ENCODE measurements around the gene PIK3R6.
A peak's percentile ranks its signal among the peaks of the same experiment; 100 is the strongest.
"Not testable (repeated sequence)": the region's sequence is repeated elsewhere in the genome, so short reads cannot be mapped to it uniquely, and the experiment has no call there.

PIK3R6 gene

DNA sequence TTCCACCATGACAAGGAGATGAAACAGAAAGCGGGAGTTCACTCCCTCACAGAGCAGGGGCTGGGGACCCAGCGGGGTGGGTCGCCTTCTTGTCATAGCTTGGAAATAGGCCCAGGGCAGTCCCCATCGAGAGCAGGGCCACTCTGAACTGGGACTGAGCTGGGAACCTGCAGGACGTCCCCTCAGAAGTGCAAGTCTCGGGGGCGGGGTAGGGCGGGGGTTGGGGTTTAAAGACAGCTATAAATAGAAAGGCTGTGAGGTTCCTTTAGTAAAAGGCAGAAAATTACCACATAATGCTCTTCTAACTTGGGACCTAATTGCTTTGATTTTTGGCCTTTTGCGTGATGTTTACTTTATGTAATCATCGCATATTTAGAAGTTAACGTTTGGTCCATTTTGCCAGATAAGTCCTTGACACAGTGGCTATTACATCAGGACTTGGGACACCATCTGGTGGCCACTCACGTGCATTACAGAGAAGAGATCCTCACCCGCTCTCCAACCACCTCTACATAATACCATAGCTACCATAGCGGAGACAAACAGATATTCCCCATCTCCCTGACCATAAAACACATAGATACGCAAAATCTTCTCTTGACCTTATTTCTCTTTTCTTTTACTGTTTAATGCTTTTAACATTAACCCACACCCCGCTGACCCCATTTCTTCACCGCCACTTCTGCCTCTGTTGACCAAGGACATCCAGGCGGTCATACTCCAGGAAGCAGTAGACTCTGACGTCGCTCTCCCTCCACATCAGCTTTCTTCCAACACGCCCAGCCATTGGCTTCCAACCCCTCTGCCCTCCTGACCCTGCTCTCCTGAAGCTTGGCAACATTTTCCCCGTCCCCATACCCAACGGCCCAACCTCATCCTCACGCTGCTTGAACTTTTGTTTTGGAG is 27.5 kb upstream of the PIK3R6 start:
- DNase-seq (ENCODE audit: low read depth): peak; percentile 23

- DNase-seq (ENCODE audit: low read depth): no peak
Observed at GRCh38 chr17:8894202-8894671, 26.8 kb upstream of the PIK3R6 start.

DNA sequence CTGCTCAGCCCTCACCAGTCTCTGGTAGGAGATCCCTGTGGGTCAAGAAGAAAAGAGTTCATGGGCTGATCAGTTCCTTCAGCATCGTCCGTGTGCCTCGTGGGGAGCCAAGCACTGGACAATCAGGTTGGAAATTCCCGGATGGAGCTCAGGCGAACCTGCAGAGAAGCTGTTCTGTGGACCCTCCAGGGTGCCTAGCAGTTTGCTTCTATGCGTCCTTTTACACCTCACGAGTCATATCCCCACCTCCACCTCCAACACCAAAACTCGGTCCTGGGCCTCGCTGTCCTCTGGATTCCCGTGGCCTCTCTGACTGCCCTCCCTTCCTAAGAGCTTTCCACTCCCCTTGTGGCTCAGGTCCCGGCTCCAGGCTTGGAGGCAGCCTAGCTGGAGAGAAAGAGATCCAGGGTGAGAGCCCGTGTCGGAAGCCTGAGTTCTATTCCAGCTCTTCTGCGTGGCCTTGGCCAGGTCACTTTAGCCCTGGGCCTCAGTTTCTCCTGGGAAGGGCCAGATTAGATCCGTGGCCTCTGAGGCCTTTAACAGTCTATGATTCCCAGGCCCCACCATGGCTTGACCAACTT is 26.2 kb upstream of the PIK3R6 start:
- no peak for DNase-seq (ENCODE audit: low read depth)

DNA sequence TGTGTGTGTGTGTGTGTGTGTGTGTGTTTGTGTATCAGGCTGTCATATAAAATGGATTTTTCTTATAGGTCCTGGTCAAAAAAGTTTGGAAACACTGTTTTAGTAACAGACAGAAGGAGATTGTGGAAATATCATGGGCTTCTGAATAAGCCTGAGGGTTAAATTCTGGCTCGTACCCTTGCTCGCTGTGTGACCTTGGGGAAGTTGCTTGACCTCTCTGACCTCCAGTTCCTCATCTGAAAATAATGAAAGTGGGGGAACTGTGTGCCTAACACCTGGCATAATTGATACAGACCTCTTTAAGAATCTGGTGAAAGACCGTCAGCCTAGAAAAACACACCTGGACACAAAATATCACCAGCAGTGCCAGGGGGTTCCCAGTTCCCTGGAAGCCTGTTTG is 25.6 kb upstream of the PIK3R6 start:
- DNase-seq (ENCODE audit: low read depth): no peak

GRCh38 chr17:8892338-8892690 is 24.8 kb upstream of the PIK3R6 start:
- DNase-seq (ENCODE audit: low read depth): no peak

DNA sequence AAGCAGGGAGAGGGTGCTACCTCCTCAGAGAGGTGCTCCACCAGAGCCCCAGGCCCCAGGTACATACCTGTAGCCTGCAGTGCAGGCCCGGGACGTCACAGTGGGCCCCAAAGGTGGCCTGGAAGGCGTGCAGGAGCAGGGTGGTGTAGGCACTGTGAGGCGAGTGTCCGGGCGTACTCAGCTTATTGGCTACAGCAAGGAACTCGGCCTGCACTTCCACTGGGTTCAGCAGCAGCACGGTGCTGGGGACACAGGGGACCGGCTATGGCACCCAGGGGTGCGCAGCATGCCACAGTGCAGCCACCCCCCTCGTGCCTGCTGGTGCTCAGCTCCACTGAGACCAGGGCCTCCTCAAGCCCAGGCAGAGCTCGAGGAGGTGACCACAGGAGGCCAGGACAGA is 23.2 kb upstream of the PIK3R6 start:
- no peak for DNase-seq (ENCODE audit: low read depth)

- no peak for DNase-seq (ENCODE audit: low read depth)
Observed at GRCh38 chr17:8889458-8890210, 22.2 kb upstream of the PIK3R6 start.

DNA sequence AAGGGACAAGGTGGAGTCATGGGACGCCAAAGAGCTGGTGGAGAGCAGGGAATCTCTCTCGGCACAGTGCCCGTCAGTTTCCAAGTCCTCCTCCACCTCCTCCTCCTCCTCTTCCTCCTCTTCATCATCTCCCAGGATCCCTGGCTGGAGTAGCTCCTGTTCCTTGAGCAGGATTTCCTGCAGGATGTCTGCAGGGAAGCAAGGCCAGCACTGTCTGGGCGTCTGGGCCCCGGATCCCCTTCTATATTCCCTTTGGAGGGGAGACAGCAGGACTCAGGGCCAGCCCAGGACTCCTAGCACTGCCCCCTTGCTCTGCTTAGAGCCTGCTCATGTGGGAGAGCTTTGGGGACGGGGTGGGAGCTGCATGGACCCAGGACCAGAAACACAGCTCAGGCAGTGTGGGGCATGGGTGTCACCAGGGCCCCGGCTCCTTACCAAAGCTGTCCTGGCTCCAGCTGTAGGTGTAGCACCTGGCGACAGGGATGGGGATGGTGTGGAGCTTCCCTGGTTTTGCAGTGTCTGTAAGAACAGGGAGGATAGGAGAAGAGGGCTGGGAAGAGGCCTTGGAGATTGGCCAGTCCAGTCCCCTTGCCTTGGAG is 21.3 kb upstream of the PIK3R6 start:
- no peak for DNase-seq (ENCODE audit: low read depth)

DNA sequence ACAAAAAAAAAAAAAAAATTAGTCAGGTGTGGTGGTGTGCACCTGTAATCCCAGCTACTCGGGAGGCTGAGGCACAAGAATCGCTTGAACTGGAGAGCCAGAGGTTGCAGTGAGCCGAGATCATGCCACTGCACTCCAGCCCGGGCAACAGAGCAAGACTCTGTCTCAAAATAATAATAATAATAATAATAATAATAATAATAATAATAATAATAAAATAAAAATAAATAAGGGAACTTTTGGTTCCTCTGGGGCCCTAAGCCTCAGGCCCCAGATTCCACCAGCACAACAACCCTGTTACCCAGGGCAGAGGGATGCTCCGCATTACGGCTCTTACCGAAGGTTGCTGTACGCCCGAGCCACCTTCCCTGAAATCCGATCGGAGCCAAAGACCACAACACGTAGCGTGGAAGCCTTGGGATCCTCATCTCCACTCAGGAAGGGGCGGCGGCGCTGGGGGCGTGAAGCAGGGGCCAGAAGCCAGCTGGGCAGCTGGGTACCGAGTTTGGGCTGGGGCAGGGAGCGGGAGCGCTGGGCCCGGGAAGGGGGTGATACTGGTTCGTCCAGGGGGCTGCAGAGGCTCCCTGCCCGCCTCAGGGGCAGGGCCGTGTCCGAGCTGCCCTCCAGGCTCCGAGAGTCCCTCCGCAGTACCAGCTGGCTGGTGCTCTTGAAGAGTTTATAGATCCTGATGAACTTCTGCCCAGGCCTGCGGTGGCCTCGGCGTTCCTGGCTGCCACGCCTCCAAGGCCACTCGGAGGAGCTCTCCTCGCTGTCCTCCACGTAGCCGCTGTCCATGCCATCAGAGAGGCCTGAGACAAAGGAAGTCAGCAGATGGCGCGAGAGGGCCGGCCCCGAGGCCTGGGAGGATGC is 20.6 kb upstream of the PIK3R6 start:
- DNase-seq (ENCODE audit: low read depth): no peak

GRCh38 chr17:8887301-8887700 is 19.8 kb upstream of the PIK3R6 start:
- no peak for DNase-seq (ENCODE audit: low read depth)

- no peak for DNase-seq (ENCODE audit: low read depth)
Observed at GRCh38 chr17:8885967-8886684, 18.7 kb upstream of the PIK3R6 start.

DNA sequence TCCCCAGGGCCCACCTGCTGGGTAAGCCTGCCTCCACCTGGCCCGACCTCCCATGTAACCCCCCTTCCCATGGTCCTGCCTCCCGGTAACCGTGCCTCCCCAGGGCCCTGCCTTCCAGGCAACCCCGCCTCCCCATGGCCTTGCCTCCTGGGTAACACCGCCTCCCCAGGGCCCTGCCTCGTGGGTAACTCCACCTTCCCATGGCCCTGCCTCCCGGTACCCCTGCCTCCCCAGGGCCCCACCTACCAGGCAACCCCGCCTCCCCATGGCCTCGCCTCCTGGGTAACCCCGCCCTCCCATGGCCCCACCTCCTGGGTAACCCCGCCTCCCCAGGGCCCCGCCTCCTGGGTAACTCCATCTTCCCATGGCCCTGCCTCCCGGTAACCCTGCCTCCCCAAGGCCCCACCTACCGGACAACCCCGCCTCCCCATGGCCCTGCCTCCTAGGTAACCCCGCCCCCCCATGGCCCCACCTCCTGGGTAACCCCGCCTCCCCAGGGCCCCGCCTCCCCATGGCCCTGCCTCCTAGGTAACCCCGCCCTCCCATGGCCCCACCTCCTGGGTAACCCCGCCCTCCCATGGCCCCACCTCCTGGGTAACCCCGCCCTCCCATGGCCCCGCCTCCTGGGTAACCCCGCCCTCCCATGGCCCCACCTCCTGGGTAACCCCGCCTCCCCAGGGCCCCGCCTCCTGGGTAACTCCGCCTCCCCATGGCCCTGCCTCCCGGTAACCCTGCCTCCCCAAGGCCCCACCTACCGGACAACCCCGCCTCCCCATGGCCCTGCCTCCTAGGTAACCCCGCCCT is 17.9 kb upstream of the PIK3R6 start:
- not testable (repeated sequence) for DNase-seq (ENCODE audit: low read depth)

GRCh38 chr17:8884336-8884990 is 17.0 kb upstream of the PIK3R6 start:
- DNase-seq (ENCODE audit: low read depth): no peak

DNA sequence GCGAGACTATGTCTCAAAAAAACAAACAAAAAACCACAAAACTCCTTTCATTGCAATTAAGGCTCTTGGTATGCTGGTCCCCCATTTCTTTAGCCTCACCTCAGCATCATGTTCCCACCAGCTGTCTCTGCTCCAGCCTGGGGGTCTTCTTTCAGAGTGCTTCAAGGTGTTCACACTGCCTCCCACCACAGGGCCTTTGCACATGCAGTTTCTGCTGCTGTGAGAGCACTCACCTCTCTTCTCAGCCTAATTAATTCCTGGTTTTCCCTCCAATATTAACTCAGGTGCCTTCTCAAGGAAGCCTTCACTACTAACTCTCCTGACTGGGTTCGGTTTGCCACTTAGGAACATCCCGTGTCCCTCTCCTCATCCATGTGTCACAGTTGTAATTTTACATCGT is 15.9 kb upstream of the PIK3R6 start:
- DNase-seq (ENCODE audit: low read depth): no peak

DNA sequence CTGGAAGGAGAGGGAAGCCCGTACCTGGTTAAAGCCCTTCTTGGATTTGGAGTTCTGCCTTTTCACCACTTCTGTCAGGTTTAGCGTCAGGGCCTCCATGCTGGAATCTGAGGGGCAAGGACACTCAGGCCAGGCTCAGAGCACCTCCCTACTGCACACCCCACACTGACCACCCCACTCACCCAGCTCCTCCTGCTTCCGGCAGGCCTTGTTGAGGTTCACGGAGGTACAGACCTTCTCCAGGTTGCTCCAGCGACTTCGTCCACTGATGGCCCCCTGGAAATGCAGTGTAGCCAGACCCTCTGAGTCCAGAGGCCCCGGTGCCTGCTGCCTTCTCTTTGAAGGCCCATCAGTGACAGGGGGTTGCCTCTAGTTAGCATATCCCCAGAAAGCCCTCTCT is 14.1 kb upstream of the PIK3R6 start:
- DNase-seq (ENCODE audit: low read depth): no peak

DNA sequence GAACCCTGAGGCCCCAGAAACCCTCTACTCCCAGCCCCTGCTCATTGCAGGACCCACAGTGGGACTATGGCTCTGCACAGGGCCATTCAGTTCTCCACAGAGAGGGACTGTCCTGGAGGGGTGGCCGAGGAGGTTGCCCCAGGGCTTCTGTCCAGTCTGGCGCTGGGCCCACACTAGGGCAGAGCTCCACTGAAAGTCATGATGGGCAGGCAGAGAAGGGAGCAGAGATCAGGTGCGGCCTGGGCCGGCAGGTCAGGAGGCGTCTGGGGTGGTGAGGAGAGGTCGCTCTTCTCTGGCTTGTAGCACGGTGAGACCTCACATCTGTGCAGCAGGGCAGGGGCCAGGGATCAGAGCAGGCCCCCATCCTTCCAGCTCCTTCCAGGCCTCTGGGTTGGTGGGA is 13.0 kb upstream of the PIK3R6 start:
- no peak for DNase-seq (ENCODE audit: low read depth)

DNA sequence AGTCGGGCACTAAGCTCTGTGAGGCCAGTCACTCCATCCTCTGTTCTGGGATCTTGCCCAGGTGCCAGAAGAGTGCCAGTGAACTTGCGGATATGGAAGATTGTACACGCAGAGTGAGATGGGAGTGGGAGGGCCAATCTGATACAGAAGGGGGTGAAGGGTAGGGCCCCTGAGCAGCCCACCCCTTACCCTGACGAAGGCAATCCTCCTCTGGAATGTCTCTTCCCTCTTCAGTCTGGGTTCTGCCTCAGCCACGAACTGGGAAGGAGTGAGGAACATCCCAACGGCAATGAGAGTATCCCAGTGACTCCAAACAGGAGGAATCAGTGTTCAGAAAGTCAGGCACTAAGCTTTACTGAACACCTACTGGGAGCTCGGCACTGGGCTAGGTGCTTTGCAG is 11.9 kb upstream of the PIK3R6 start:
- DNase-seq (ENCODE audit: low read depth): no peak

DNA sequence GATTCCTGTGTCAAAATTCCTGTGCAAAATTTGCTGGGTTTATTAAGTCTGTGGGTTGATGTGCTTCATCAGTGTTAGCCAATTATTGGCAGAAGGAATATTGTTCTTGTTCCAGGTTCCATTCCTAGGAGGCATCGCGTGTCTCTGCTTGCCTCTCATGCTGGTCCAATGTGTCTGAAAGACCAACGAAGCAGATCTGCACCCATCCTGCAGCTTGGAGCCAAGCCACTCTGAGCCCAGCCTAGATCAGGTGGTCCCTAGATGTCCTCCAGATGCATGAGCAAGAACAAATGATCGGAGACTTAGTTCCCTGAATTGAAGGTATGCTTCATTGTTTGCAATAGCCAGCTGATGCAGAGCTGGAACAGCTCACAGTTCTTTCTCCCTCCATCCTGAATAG is 10.5 kb upstream of the PIK3R6 start:
- no peak for DNase-seq (ENCODE audit: low read depth)

- DNase-seq (ENCODE audit: low read depth): no peak
Observed at GRCh38 chr17:8875957-8876356, 8.5 kb upstream of the PIK3R6 start.

DNA sequence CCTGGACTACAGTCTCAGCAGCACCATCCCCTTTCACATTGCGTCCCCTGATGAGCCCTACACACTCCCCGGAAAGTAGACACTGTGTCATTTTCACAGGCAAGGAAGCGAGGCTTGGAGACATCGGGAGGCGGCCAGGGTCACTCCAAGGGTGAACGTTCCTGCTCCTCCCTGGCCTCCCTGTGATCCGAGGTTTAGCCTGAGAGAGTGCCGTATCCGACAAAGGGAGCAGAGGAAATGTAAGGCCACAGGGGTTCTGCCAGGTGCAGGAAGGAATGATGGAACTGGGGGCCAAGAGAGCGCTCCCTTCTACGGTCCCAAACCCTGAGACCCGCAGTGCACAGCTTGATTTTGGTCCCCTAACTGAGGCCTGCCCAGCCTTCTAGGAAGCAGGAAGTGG is 8.0 kb upstream of the PIK3R6 start:
- DNase-seq (ENCODE audit: low read depth): no peak

All from GM04504 (cell line).